Thyroid gland (tissue), 4 donors: ENCODE data around the gene KPTN.
A peak's percentile ranks its signal among the peaks of the same experiment; 100 is the strongest.

Experiments
- POLR2A ChIP-seq, 2 donors: fragments of 450-650 bp; IDR thresholded peaks; one replicate each; pipeline ENCODE4 v1.6.1; 2017; ENCODE audit warnings: antibody characterized with exemption in 2 of 2, mild to moderate bottlenecking in 2 of 2, moderate library complexity in 1 of 2
- TF ChIP-seq, protein P1 (sequence below), 6 experiments: fragments of 200-600 bp in 3 of 6; fragments of 450-650 bp in 3 of 6; sonication (generic) in 3 of 6; IDR thresholded peaks; one replicate each; pipeline ENCODE4 v1.5.1; 2016 to 2019; ENCODE audit warnings: antibody characterized with exemption in 6 of 6, mild to moderate bottlenecking in 2 of 6, inconsistent platforms in 1 of 6, moderate library complexity in 1 of 6

- TF ChIP-seq, protein P1, sequence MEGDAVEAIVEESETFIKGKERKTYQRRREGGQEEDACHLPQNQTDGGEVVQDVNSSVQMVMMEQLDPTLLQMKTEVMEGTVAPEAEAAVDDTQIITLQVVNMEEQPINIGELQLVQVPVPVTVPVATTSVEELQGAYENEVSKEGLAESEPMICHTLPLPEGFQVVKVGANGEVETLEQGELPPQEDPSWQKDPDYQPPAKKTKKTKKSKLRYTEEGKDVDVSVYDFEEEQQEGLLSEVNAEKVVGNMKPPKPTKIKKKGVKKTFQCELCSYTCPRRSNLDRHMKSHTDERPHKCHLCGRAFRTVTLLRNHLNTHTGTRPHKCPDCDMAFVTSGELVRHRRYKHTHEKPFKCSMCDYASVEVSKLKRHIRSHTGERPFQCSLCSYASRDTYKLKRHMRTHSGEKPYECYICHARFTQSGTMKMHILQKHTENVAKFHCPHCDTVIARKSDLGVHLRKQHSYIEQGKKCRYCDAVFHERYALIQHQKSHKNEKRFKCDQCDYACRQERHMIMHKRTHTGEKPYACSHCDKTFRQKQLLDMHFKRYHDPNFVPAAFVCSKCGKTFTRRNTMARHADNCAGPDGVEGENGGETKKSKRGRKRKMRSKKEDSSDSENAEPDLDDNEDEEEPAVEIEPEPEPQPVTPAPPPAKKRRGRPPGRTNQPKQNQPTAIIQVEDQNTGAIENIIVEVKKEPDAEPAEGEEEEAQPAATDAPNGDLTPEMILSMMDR (IDR thresholded peaks at IDR 0.05), result peak in 4 of 6 experiments; percentile 13 to 31 (median 20)
- TF ChIP-seq POLR2A (IDR thresholded peaks at IDR 0.05), result no peak
These were observed 53.8 kb downstream of the KPTN start for GRCh38 chr19:47430041-47430802.
